Dedifferentiated amniotic fluid mesenchymal stem cell (primary cell): ENCODE measurements around the gene RIPK4.
"Not testable (repeated sequence)": the region's sequence is repeated elsewhere in the genome, so short reads cannot be mapped to it uniquely, and the experiment has no call there.

Source experiments
- DNase-seq: peaks from one replicate; pipeline ENCODE4 v3.0.0-alpha.2; 2016; ENCODE audit errors: extremely low spot score

Gene RIPK4

GRCh38 chr21:41737651-41738324, 29.1 kb downstream of the RIPK4 start:
- DNase-seq = no peak

GRCh38 chr21:41736423-41736822, 30.4 kb downstream of the RIPK4 start:
- DNase-seq = no peak

- no peak for DNase-seq
These were observed 32.7 kb downstream of the RIPK4 start for GRCh38 chr21:41733951-41734689.

GRCh38 chr21:41731081-41731480, 35.8 kb downstream of the RIPK4 start:
- DNase-seq = no peak

- no peak for DNase-seq
These were observed 36.5 kb downstream of the RIPK4 start for GRCh38 chr21:41730367-41730765.

GRCh38 chr21:41729701-41730366, 37.0 kb downstream of the RIPK4 start:
- no peak for DNase-seq

- DNase-seq = no peak
These were observed 38.8 kb downstream of the RIPK4 start for GRCh38 chr21:41727784-41728763.

GRCh38 chr21:41726970-41727783, 39.7 kb downstream of the RIPK4 start:
- DNase-seq = no peak

- no peak for DNase-seq
These were observed 40.3 kb downstream of the RIPK4 start for GRCh38 chr21:41726630-41726969.

GRCh38 chr21:41726058-41726558, 40.7 kb downstream of the RIPK4 start:
- no peak for DNase-seq

GRCh38 chr21:41725421-41726031, 41.3 kb downstream of the RIPK4 start:
- no peak for DNase-seq

GRCh38 chr21:41723835-41724234, 43.0 kb downstream of the RIPK4 start:
- not testable (repeated sequence) for DNase-seq

GRCh38 chr21:41722052-41723018, 44.5 kb downstream of the RIPK4 start:
- no peak for DNase-seq

GRCh38 chr21:41720250-41720649, 46.6 kb downstream of the RIPK4 start:
- DNase-seq = no peak

- no peak for DNase-seq
These were observed 47.2 kb downstream of the RIPK4 start for GRCh38 chr21:41719691-41720090.

- no peak for DNase-seq
These were observed 49.1 kb downstream of the RIPK4 start for GRCh38 chr21:41717573-41718330.

- no peak for DNase-seq
These were observed 50.1 kb downstream of the RIPK4 start for GRCh38 chr21:41716751-41717150.

GRCh38 chr21:41715649-41716281, 51.1 kb downstream of the RIPK4 start:
- no peak for DNase-seq
